Fibroblast of mammary gland (primary cell): ENCODE data around the gene ZFPL1.
A peak's percentile ranks its signal among the peaks of the same experiment; 100 is the strongest.

Experiments
- DNase-seq: peaks from one replicate; pipeline ENCODE4 v3.0.0-alpha.2; 2010; ENCODE audit warnings: low read depth
- H3K4me3 ChIP-seq: 2 replicates; pipeline ENCODE4 v1.5.1; 2011; ENCODE audit warnings: low read depth, mild to moderate bottlenecking, low read length, moderate library complexity; ENCODE audit not compliant: control insufficient read depth
- CTCF ChIP-seq: conservative IDR thresholded peaks from 2 replicates; pipeline ENCODE4 v1.5.1; 2011; ENCODE audit warnings: low read depth, low read length, inconsistent platforms; ENCODE audit not compliant: control insufficient read depth, insufficient read depth

The ZFPL1 gene

GRCh38 chr11:65083834-65084597 lies at the start of gene ZFPL1, which contains the start of gene CDCA5:
Gene ZFPL1 (plus strand): TSS chr11:65084222. CDS start chr11:65084699, 477 bp downstream.
Gene CDCA5 (minus strand): TSS chr11:65084040. CDS start chr11:65083978, 62 bp downstream.
- peak within 1 kb of the TSS; percentile 90 for H3K4me3 ChIP-seq
- no peak for TF ChIP-seq CTCF
- DNase-seq: peak; percentile 93

GRCh38 chr11:65034423-65034822 lies 49.6 kb upstream of the ZFPL1 start:
- H3K4me3 ChIP-seq: no peak overlapping the region
- no peak for TF ChIP-seq CTCF
- no peak for DNase-seq

GRCh38 chr11:65035579-65035978 lies 48.4 kb upstream of the ZFPL1 start:
- no peak for TF ChIP-seq CTCF
- H3K4me3 ChIP-seq: no peak overlapping the region
- DNase-seq: no peak

- no peak for DNase-seq
- no peak for TF ChIP-seq CTCF
- H3K4me3 ChIP-seq: no peak overlapping the region
Measured at GRCh38 chr11:65036931-65037330, 47.1 kb upstream of the ZFPL1 start.

- no peak for DNase-seq
- TF ChIP-seq CTCF: no peak
- H3K4me3 ChIP-seq: peak overlapping the region; percentile 65
Measured at GRCh38 chr11:65040520-65040846, 43.5 kb upstream of the ZFPL1 start.

GRCh38 chr11:65040847-65041622 lies 43.0 kb upstream of the ZFPL1 start, which contains the start of gene SAC3D1:
Gene SAC3D1 (plus strand): TSS chr11:65041210. CDS start chr11:65041293, 83 bp downstream.
- H3K4me3 ChIP-seq: peak within 1 kb of the TSS; percentile 65
- peak; percentile 96 for DNase-seq
- no peak for TF ChIP-seq CTCF
